RCC 7860 (cell line): ENCODE data around the gene RER1.
A peak's percentile ranks its signal among the peaks of the same experiment; 100 is the strongest.

Experiments used
- DNase-seq: peaks from one replicate; pipeline ENCODE4 v3.0.0-alpha.2; 2015; ENCODE audit warnings: low spot score
- FAIRE-seq: peaks from 2 replicates; lab custom pipeline; 2012; peaks lifted over from hg19 to GRCh38; lab: Jason Lieb, UNC

The RER1 gene

DNA sequence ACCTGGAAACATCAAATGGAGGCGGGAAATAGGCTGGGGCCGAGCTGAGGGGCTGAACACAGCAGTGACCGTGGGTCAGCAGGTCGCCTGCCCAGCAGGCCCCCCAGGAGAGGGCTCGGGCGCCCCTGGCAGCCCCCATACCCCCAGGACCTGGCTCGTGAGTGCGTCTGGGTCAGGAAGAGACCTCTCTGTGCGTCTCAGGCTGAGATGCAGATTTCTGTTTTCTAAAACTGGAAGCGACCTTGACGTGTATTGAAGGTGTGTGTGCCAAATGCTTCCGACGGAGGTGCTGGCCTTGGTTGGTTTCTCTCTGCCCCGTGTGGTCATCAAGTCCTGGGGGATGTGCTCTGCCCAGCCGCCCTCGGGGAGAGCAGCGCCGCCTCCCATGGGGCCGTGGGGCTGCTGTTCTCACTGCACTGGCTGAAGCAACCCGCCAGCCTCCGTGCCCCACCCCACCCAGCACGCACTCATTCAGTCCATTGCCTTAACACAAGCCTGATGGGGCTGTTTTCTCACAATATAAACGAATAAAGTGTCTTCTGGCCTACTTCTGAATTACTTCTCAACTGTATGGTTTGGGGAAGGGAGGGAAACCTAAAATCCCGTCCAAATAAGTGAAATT lies 13.4 kb downstream of the RER1 start:
- DNase-seq, result no peak
- no peak for FAIRE-seq

DNA sequence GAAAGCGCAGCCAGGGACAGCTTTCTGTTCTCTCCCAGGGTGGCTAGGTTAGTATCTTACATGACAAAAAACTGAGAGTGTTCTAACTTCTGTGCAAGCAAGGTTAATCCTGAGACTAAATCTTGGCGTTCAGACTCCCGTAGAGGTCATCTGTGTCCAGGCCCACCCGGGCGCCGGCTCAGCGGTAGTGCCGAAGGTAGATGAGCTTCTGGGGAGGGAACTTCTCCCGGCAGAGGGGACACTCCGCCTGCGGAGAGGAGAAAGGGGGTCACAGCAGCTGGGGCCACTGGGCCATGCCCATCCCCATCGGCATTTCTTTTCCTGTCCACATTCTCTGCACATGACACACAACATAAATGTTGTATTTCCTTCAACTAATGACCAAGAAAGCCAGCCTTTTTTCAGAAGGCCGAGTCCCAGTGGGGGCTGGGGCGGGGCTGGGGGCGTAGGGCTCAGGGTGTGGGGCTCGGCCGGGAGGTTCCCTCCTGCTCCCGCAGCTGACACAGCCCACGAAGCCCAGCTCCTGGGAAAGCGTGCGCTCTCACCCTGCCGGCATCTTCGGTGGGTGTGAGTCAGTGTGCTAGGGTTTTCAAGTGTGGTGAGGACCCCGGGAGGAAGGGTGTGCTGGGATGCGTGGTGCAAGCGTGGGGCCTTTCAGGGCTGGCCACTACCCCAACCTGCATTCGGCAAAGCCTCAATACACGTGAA lies 14.1 kb downstream of the RER1 start:
- no peak for FAIRE-seq
- DNase-seq, result no peak

DNA sequence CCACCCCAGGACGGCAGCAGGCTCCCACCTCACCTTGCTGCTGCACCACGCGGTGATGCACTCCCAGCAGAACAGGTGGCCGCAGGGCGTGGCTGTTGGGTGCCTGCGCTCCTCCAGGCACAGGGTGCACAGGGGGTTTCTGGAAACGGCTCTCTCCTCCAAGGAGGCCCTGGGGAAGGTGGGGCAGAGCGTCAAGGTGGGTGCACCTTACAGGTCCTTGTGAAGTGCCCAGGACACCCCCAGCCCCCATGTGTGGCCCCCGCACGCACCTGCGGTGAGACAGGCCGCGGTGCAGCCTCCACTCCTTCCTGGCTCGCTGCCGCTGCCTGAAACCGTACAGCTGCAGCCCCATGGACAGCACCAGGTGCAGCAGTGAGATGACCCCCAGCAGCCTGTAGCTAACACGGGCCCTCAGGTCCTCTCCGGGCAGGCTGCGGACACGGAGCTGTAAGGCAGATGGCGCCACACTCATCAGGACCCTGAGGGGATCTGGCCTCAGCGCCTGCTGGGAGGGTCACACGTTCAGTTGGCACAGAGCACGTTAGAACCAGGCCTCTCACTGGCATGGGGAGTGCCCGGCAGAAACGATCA lies 14.9 kb downstream of the RER1 start:
- FAIRE-seq (no peak), DNase-seq (no peak)

DNA sequence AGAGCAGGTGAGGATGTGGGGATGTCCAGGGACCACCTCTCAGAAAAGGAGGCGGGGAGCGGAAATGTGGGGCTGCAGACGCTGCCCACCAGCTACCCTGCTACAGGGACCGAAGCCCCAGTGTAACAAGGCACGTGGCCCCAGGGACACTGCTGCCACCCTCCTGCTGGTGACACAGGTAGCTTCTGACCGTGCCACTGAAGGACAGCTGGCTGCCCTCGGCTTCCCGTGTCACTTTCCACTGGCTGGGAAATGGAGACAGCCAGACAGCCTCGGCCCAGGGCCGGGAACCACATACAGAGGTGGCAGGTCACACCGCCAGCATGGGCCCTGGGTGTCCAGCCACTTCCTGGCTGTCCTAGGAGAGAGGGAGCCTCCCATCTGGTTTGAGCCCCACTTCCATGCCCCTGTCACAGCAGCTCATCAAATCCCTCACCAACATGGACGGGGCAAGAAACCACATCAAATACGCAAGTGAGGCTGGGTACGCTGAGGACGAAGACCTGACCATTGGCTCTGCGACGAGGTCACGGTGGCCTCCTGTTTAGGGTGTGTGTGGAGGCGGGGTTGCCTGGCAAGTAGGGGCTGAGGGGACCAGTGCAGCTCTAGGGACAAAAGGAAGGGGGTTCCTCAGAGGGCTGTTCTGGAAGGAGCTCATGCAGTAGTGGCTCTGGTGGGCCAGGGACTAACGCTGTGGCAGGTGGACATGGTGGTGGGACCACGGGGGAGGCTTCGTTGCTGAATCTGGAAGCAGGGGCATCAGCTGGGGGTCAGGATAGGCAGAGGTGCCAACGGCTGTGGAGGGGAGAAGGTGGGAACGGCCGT lies 15.7 kb downstream of the RER1 start:
- no peak for DNase-seq

DNA sequence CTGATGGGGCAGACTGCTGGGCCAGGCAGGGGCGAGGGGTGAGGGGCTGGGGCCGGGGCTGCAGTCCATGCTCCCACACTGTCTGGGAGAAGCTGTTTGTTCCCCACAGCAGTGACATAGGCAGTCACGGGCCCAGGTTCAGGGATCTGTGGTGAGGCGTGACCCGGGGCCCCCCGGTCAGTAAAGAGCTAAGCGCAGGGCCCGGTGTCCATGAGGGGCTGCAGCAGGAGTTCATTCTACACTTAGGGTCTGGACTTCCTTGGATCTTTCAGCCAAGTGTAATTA lies 16.3 kb downstream of the RER1 start:
- DNase-seq, result no peak
- no peak for FAIRE-seq

More for the DNA sequence above, 15.7 kb downstream of the RER1 start:
- no peak for FAIRE-seq

DNA sequence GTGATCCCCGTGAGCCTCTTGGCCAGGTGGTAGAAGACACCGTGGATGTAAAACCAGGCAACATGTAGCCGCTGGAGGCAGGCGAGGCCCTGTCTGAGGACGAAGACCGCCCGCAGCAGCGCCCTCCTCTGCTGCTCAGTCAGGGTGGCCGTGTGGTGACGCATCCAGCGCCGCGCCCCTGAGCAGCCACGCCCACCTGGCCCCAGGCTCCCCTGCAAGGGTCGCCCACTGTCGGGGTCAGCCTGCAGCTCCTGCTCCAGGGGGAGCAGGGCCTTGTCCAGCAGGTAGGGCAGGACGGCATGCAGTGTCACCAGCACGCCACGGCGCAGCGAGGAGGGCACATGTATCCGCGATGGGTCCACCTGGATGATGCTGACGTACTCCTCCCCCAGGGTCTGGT lies 16.8 kb downstream of the RER1 start:
- DNase-seq, result no peak
- FAIRE-seq, result no peak

DNA sequence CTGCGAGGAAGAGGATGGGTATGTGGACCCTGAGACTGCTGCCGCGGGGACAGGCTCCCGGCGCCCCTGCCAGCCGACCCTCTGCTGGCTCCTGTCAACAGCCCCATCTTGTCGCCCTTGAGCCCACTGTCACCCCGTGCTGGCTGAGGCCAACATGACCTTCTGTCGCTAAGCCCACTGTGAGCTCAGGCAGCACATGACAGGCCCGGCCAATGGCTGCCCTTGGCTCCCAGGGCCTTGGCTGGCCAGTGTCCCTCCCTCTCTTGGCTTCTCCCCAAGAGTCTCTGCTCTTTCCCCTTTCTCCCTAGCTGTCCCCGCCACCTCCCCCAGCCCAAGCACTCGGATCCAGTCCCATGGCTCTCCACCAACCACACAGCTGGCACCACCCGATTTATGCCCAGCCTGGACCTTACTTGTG lies 17.2 kb downstream of the RER1 start:
- DNase-seq (no peak), FAIRE-seq (no peak)

DNA sequence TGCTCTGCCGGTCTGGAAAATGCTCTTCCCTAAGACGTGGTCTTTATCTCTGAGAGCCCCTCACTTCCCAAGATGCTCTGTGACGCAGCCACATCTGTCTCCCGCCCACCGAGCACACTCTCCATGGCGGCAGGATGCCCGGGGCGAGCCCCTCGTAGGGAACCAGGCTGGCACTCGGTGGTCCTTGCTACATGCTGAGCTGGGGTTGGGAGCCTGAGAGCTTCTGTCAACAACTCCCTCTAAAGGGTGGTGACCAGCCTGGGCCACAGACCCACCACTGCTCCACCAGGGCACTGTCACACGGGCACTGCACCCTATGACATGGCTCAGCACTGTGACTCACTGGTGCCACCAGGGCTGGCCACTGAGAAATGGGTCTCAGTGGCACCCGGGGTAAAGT lies 18.1 kb downstream of the RER1 start:
- no peak for FAIRE-seq
- no peak for DNase-seq

DNA sequence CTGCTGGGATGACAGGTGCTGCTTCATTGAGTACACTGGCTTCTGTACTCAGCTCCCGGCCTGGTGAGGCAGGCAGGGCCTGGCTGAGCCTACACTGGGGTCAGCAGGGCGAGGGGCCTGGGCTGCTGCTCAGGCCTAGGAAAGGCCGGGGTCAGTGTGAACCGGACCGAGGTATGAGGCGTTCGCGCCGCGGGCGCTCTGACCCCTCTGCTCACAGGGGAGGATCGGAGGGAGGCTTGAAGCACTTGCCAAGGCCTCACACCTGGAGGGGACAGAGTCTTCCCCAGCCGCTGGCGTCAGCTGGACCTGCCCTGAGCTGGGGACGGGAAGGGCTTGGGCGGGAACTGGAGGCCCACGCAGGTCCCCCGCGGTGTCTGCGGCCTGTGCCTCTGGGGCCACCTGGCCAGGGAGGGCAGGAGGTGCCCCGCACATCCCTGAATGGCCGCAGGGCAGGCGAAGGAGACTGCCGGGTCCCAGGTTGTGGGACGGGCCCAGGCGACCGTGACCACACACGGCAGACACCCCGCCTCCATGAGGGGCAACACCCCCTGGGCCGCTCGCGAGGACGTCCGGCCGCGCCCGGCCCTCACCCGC lies 20.3 kb downstream of the RER1 start:
- FAIRE-seq (no peak), DNase-seq (peak; percentile 6)

DNA sequence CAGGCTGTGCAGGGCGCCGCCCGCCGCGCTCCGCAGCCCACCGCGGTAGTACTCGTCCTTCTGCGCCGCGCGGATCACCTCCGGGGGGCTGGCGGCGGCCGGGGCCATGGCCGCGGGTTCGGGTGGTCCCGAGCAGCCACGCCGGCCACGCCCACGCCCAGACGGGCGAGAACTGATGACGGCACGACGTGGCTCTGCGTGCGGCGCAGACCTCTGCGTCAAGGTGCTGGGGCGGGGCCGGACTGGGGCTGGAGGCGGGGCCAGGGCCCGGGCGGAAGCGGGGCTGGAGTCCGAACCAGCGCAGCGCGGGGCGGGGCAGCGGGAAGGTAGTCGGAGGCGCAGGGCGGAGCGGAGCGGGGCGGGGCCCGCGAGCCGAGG lies 20.7 kb downstream of the RER1 start, which contains the start of gene PEX10:
Gene PEX10 (minus strand): TSS at position 170 of the 378 bp plus-strand sequence. CDS start 62 bp downstream, at position 108.
- DNase-seq (peak; percentile 88), FAIRE-seq (no peak)

DNA sequence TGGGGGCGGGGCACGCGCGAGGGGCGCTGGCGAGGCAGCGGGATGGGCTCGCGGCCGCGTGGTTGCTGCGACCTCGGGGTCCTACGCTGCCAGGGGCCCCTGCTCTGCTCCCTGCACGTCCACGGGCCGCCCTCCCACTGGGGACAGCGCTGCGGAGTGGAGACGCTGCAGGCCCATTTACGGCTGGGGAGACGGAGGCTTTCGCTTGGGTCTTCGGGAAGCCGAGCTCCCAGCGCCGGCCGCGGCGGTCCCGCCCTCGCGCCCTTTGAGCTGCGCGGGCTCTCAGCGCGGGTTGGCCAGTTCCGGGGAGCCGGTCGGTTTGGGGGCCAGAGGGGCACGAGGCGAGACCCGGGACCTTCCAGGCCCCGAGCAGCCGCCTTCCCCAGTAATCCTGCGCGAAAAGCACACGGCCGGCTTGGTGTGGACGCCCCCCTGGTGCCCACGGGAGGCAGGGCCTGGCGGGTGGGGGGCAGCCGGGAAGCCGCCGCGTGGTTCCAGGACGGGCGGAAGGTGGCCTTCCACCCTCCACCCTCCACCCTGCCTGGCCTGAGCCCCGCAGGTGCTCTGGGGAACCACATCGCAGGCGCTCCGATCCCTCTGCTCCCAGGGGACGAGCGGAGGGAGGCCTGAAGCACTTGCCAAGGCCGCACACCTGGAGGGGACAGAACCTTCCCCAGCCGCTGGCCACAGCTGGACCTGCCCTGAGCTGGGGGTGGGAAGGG lies 21.3 kb downstream of the RER1 start:
- FAIRE-seq (no peak), DNase-seq (peak; percentile 11)

DNA sequence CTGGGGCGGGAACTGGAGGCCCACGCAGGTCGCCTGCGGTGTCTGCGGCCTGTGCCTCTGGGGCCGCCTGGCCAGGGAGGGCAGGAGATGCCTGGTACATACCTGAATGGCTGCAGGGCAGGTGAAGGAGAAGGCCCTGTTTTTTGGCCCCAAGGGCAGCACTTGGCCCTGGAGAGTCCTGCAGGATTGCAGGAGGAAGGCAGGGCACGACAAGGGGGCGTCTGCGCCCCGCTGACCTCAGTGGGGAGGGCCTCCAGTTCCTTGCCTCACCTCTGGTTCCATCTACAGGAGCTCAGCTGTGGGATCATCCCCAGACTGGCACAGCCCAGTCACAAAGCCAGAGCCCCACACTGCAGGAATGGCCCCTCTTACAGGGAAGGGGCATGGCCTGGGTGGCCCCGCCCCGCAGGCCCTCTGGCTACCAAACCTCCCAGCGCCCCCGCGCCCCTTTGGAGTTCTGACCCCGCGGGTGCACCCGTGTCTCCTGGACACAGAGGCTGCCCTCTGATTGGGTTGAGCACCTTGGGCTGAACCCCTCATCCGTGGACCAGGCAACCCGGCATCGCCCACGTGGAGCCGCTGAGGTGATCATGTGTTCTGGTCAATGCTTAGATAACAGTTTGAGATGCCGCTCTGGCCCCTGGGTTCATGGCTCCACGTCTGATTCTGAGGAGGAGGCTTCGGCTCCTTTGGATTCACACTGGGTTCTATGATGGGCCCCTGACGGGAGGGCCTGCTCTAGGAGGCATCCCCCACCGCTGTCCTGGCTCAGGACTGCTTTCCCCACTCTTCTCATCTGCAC lies 22.1 kb downstream of the RER1 start:
- FAIRE-seq, result no peak

DNA sequence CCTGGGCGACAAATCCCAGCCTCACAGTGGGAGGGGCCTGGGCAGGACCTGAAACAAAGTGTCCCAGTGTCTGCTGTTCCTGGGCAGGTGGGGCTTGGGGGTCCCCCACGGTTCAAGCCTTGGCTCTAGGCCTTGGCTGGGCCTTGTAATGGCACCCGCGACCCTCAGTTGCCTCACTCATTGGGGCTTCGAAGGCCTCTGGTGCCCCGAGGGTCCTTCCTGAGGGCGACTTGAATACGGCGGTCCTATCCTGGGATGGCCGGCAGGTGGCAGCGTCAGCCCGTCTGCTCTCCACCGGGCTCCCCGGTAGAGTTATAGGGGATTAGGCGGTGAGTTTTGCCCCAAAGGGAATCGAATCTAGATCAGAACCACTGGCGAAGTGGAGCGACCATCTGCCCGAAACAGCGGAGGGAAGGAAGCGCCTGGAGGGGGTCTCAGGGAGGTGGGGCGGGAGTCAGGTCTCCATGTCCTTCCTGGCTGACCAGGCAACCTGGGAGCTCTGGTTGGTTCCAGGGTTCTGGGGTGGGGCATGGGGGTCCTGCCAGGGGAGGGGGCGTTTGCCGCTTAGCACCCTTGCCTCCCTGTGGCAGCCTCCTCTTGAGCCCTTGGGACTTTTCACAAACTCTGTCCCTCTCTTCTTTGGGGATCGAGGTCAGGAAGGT lies 22.8 kb downstream of the RER1 start:
- FAIRE-seq (no peak), DNase-seq (peak; percentile 19)

More for the DNA sequence above, 22.1 kb downstream of the RER1 start:
- DNase-seq, result no peak

DNA sequence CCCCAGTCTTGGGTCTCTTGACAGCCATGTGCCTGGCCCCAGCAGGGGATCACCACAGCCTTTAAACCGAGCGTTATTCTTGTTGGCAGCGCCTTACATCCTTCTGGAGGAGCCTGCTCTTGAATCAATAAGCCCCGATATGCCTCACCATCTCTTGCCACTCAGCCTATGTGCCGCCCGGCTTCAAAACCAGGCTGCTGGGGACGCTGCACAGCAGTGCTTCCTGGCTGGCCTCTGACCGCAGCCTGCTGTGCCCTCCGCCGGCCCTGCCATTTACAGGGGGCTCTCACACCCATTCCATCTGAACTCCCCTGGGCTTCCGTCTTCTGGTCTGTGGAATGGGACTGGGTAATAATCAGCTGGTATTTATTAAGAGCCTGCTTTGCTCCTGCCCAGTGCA lies 23.7 kb downstream of the RER1 start:
- no peak for DNase-seq
- no peak for FAIRE-seq

DNA sequence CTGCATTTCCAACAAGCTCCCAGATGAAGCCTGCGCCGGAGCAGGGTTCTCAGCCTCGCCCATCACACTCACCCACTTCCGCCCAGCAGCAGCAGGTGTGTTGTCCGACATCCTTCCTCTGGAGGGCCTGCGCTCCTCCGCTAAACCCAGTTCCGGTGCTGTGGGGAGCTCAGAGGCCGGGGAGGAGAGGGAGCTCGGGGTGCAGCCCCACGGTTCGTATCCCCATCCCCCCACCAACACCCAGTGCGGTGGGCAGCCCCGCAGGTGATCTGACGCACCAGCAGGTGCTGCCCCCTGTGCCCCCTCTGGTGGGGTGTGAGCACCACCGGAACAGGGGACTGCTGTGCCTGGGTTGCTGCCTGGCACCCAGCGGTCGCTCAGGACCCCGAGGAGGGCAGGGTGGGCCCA lies 24.2 kb downstream of the RER1 start:
- no peak for FAIRE-seq

DNA sequence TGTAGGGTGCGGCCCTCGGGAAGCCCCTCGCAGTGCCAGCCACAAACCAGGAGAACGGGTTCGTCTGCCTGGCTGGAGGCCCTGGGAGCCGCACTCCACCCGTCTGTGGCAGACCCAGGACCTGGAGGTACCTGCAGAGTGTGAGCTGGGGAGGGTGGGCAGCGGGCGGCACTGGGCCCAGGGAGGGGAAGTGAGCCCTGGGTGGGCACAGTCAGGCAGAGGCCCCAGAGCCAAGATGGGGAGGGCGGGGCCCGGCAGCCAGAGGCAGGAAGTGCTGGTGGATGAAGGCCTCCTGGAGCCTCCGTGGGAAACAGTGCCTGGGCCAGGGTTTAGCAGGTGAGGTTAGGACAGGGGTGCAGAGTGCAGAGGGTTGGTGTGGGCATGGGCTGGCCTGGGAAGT lies 24.8 kb downstream of the RER1 start:
- no peak for DNase-seq
- no peak for FAIRE-seq

More for the DNA sequence above, 24.2 kb downstream of the RER1 start:
- no peak for DNase-seq

DNA sequence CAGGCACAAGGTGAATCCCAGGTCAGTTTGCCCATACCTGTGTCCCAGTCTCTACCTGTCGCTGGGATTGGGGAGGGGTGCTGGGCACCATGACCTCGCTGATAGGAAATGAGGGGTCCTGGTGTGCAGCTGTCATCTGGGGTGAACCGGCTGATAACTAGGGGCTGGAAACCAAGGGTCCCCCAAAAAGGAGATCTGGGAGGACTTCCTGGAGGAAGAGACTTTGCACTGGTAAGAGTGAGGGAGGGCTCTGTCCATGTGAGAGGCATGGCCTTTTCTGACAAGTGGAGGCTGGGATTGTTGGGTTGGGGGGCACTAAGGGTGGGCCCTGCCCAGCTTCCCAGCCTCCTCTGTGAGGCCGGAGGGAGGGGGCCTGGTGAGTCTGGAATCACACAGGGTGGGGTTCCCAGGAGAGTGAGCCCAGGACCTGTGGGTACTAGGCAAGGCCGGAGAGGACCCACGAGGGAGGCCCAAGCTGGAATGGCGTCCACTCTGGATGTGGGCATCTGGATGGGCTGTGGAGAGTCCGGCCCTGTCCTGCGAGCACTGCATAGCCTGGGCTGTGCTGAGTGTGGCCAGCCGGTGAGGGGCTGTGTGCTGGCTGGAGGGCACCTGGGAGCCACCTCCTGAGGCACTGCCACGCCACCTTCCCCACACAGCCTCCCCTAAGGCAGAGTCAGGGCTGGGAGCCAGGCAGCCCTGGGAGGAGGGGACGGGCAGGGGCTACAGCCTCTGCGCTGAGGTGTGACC lies 25.6 kb downstream of the RER1 start:
- DNase-seq (no peak), FAIRE-seq (no peak)

DNA sequence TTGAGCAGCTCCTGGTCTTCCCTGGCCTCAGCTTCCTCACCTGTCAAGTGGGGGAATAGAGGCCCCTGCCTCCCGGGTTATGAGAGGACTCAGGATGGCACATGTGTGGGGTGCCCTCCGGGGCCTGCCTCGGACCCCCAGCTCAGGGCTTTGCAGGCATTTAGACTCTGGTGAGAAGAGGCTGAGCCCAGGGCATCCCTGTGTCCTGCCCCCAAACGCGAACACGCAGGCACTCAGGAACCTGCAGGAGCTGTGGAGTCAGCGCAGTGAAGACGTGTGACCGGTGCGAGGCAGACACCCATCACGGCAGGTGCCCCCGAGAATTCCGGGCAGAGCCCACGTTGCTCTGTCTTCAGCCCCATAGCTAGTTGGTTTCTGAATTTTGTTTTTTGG lies 26.2 kb downstream of the RER1 start:
- FAIRE-seq, result no peak
- no peak for DNase-seq
